Spleen (tissue), 13 donors: ENCODE measurements around the gene ADPRM. TPM values are rescaled to one million over a fixed set of nuclear protein-coding genes. Genes with fewer than 3 reads are reported as not detected.

Experiments
- DNase-seq: peaks from one replicate; pipeline ENCODE4 v3.0.0-alpha.2; 2020
- H3K27ac ChIP-seq, 8 donors: fragments of 200-600 bp; sonication (generic) in 7 of 8; 1 replicate in 4 of 8; 2 replicates in 4 of 8; pipeline versions ENCODE4 v1.5.0 to v1.8.0; 2016 to 2021; ENCODE audit warnings: inconsistent platforms in 4 of 8, mild to moderate bottlenecking in 4 of 8, moderate library complexity in 1 of 8
- H3K27me3 ChIP-seq, 7 donors: fragments of 200-600 bp; sonication (generic) in 6 of 7; replicated peaks in 1 of 7; 1 replicate in 4 of 7; 2 replicates in 3 of 7; pipeline versions ENCODE4 v1.5.0 to v1.8.0; 2016 to 2021; ENCODE audit warnings: inconsistent platforms in 3 of 7, mild to moderate bottlenecking in 1 of 7
- H3K36me3 ChIP-seq, 6 donors: fragments of 200-600 bp; sonication (generic) in 5 of 6; 1 replicate in 4 of 6; 2 replicates in 2 of 6; pipeline versions ENCODE4 v1.5.0 to v1.8.0; 2016 to 2021; ENCODE audit warnings: inconsistent platforms in 2 of 6
- H3K4me1 ChIP-seq, 6 donors: fragments of 200-600 bp; sonication (generic) in 5 of 6; 1 replicate in 3 of 6; 2 replicates in 3 of 6; pipeline versions ENCODE4 v1.5.0 to v1.8.0; 2016 to 2021; ENCODE audit warnings: inconsistent platforms in 3 of 6
- H3K4me3 ChIP-seq, 8 donors: fragments of 200-600 bp; sonication (generic) in 7 of 8; 1 replicate in 4 of 8; 2 replicates in 4 of 8; pipeline versions ENCODE4 v1.5.0 to v1.8.0; 2016 to 2021; ENCODE audit warnings: inconsistent platforms in 4 of 8, mild to moderate bottlenecking in 4 of 8, moderate library complexity in 2 of 8
- H3K9me3 ChIP-seq, 8 donors: fragments of 200-600 bp; sonication (generic) in 7 of 8; 1 replicate in 4 of 8; 2 replicates in 4 of 8; pipeline versions ENCODE4 v1.5.0 to v1.8.0; 2016 to 2021; ENCODE audit warnings: inconsistent platforms in 4 of 8
- POLR2A ChIP-seq, 3 donors: fragments of 450-650 bp; IDR thresholded peaks; one replicate each; pipeline ENCODE4 v1.5.1; 2017; ENCODE audit warnings: antibody characterized with exemption in 3 of 3, mild to moderate bottlenecking in 1 of 3
- POLR2AphosphoS5 ChIP-seq, 3 donors: sonication (generic); formaldehyde crosslinking; IDR thresholded peaks; one replicate each; pipeline ENCODE4 v1.5.1; 2017; ENCODE audit warnings: antibody characterized with exemption in 3 of 3
- WGBS, 5 donors: extraction: QIAGEN DNeasy Blood & Tissue Kit in 3 of 5; methylation state at CpG; one replicate each; pipeline versions ENCODE4 v1.1.5 to v1.1.7; 2013 to 2018; 5-methylcytosine and 5-hydroxymethylcytosine counted together
- intact Hi-C: fragments of 100-400 bp; cut with DNase I; formaldehyde crosslinking; loops from one replicate; pipeline ENCODE4 v1.15.0; 2023; ENCODE audit warnings: low total_unique reads
- long read RNA-seq, 2 donors: transcript quantifications; one replicate each; lab custom pipeline, GENCODE V29; 2026
- polyA plus RNA-seq, 3 donors: library from polyadenylated mRNA; stranded (reverse); fragments of 200-250 nt; gene quantifications; one replicate each; pipeline ENCODE4 v1.2.1, GENCODE V29; 2013
- total RNA-seq, 7 donors: library from RNA; depleted of rRNA in 3 of 7; stranded (reverse); fragments of >200 nt in 3 of 7; fragmentation: NEBNext Ultra II Directional in 4 of 7; extraction: Animal tissue kit (Norgen Biotek cat#: 25700) in 4 of 7; gene quantifications; one replicate each; pipeline versions ENCODE4 v1.1.0 to v1.2.1, GENCODE V29; 2016 to 2021
- TF ChIP-seq, protein P1 (sequence below), 11 experiments: fragments of 200-600 bp in 7 of 11; fragments of 450-650 bp in 4 of 11; sonication (generic) in 4 of 11; IDR thresholded peaks in 8 of 11; conservative IDR thresholded peaks in 3 of 11; 1 replicate in 7 of 11; 2 replicates in 4 of 11; pipeline versions ENCODE4 v1.4.0 to v1.8.0; 2016 to 2021; ENCODE audit warnings: antibody characterized with exemption in 11 of 11, inconsistent platforms in 4 of 11, mild to moderate bottlenecking in 1 of 11
- donor health status: healthy with polysubstance abuse.
- donor health status: DM: no; HTN: no; CAD: no; lungs with moderate emphysema.
- donor health status: DM: no; HTN: no; CAD: no.
- donor health status: Bipolar disorder and iron deficiency.
- donor health status: healthy.
- donor health status: DM: no; HTN: no; CAD: no.
- donor health status: DM: yes; HTN: yes; CAD: no.

ADPRM gene
- total RNA-seq = 10 to 100 TPM; 11.5 to 36.0 (median 16.8) TPM
- polyA plus RNA-seq = 10 to 100 TPM; 14.5 to 23.3 (median 14.8) TPM
- long read RNA-seq, donor 1, partial matches to known transcripts = 0 of 3 reads
- long read RNA-seq, donor 1, other reads (novel, unspliced or antisense) = 0 of 3 reads
- long read RNA-seq, donor 2, partial matches to known transcripts = 0 of 5 reads
- long read RNA-seq, donor 2, other reads (novel, unspliced or antisense) = 0 of 5 reads

DNA sequence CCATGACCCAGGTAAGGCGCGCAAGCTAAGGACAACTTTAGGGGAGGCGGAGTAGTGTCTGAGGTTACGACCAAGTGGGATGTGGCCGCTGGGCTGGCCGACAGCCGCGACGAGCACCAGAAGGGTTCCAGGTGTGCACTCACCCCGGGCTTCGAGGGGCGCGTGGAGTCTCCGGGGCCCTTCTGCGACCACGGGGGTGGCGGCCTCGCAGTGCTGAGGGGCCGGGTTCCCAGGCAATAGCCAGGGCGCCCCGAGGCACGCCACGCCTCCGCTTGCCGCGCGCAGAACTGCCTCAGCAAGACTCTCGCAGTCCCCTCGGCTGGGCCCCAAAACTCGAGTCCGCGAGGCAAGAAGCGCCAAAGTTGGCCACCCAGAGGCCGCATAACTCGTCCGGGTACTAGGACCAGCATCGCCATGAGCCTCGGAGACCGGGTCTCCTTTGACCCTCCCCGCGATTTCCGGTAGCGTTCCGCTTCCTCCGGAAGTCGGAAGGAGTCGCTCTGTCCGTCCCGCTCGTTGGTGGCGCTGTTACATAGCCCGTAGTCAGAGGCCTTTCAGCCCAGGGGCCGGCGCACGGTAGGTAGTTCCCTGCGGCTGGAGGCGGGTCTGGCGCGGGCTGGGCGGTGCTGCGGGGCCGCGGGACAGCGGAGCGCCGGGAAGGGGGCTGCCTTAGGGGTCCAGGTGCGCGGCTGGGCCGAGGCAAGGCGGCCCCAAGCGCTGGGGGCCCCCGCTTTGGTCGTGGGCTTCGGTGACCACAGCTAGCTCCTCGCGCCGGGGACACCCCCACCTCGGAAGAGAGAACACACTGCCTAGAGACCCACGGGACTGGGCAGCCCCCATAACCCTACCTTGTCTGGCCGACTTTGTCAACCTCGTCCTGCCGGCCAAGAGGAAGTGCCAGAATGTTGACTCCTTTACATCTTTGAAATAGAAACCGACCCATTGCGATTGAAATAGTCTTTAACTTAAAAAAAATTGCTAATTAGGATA, at the start of gene ADPRM, which contains the start of gene SCO1:
Gene ADPRM, plus strand, starts transcription at position 503 of the 990 bp plus-strand sequence. CDS start 7,333 bp downstream, outside the sequence.
Gene SCO1, minus strand, starts transcription at position 442 of the 990 bp plus-strand sequence. Its CDS starts 26 bp downstream, at position 416.
- intact Hi-C loops = no loop called here
- H3K36me3 ChIP-seq = peaks cover 0 to 33% (median 27%) of the 10 kb centered on the region in 6 donors
- peaks cover 20 to 87% (median 58%) of the 10 kb centered on the region in 6 donors for H3K4me1 ChIP-seq
- TF ChIP-seq, protein P1, sequence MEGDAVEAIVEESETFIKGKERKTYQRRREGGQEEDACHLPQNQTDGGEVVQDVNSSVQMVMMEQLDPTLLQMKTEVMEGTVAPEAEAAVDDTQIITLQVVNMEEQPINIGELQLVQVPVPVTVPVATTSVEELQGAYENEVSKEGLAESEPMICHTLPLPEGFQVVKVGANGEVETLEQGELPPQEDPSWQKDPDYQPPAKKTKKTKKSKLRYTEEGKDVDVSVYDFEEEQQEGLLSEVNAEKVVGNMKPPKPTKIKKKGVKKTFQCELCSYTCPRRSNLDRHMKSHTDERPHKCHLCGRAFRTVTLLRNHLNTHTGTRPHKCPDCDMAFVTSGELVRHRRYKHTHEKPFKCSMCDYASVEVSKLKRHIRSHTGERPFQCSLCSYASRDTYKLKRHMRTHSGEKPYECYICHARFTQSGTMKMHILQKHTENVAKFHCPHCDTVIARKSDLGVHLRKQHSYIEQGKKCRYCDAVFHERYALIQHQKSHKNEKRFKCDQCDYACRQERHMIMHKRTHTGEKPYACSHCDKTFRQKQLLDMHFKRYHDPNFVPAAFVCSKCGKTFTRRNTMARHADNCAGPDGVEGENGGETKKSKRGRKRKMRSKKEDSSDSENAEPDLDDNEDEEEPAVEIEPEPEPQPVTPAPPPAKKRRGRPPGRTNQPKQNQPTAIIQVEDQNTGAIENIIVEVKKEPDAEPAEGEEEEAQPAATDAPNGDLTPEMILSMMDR (IDR thresholded peaks at IDR 0.05 in 8 of 11, conservative IDR thresholded peaks at IDR 0.05 in 3 of 11) = peak in 10 of 11 experiments; percentile 28 to 70 (median 48)
- TF ChIP-seq POLR2A (IDR thresholded peaks at IDR 0.05) (peak; percentile 86 to 94 (median 93)), POLR2AphosphoS5 (IDR thresholded peaks at IDR 0.05) (peak; percentile 98 to 99 (median 99))
- peak within 1 kb of the TSS; percentile 95 to 99 (median 97) for H3K27ac ChIP-seq
- 0 to 1% (median 0%) methylated on average over 64 to 84 of the region's 84 CpGs for WGBS, 5 donors
- H3K4me3 ChIP-seq = peak within 1 kb of the TSS; percentile 91 to 99 (median 94)
- DNase-seq = peak; percentile 99
- no peaks in the 10 kb centered on the region for H3K9me3 ChIP-seq
- no peaks in the 10 kb centered on the region for H3K27me3 ChIP-seq

GRCh38 chr17:10648381-10648780, 49.0 kb upstream of the ADPRM start:
- H3K4me3 ChIP-seq = no peak overlapping the region
- peaks cover 0 to 12% (median 0%) of the 10 kb centered on the region in 6 donors for H3K4me1 ChIP-seq
- 83 to 95% (median 92%) methylated on average over 5 of the region's 5 CpGs for WGBS, 5 donors
- no peak for DNase-seq
- no peaks in the 10 kb centered on the region for H3K27me3 ChIP-seq
- intact Hi-C loops = no loop called here
- no peaks in the 10 kb centered on the region for H3K9me3 ChIP-seq
- no peak overlapping the region for H3K27ac ChIP-seq
- no peak for TF ChIP-seq POLR2A (IDR thresholded peaks at IDR 0.05)
- TF ChIP-seq, protein P1 (IDR thresholded peaks at IDR 0.05 in 8 of 11, conservative IDR thresholded peaks at IDR 0.05 in 3 of 11) = no peak
- TF ChIP-seq POLR2AphosphoS5 (IDR thresholded peaks at IDR 0.05) = no peak
- peaks cover 0 to 41% (median 5%) of the 10 kb centered on the region in 6 donors for H3K36me3 ChIP-seq

DNA sequence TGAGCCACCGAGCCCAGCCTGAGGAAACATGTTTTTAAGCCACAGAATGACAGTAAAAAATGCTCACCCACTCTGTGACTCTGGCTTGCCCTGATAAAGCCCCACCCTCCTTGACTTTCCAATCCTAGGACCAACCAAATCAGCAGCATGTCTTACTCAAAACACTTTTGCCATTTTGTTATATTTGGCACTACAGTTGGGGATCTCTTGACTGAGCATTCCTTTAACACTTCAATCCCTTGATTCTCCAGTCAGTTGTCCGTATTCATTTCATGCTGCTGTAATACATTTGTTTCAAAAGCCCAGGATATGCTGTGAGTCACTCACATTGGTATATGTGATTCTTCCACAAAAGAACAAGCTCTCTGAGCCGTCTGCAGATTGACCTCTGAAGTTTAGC, 48.4 kb upstream of the ADPRM start:
- no peak overlapping the region for H3K4me3 ChIP-seq
- H3K36me3 ChIP-seq = peaks cover 0 to 35% (median 5%) of the 10 kb centered on the region in 6 donors
- no peaks in the 10 kb centered on the region for H3K27me3 ChIP-seq
- no peak for DNase-seq
- TF ChIP-seq POLR2A (IDR thresholded peaks at IDR 0.05) (no peak), POLR2AphosphoS5 (IDR thresholded peaks at IDR 0.05) (no peak)
- TF ChIP-seq, protein P1 (IDR thresholded peaks at IDR 0.05 in 8 of 11, conservative IDR thresholded peaks at IDR 0.05 in 3 of 11) = no peak
- no peak overlapping the region for H3K27ac ChIP-seq
- H3K9me3 ChIP-seq = no peaks in the 10 kb centered on the region
- peaks cover 0 to 14% (median 0%) of the 10 kb centered on the region in 6 donors for H3K4me1 ChIP-seq
- intact Hi-C loops = no loop called here
- WGBS, 5 donors = 81 to 89% (median 86%) methylated on average over 3 of the region's 3 CpGs
